Activated naive CD8-positive, alpha-beta T cell (primary cell): Measurements from ENCODE around the gene CLDND1.
A peak's percentile ranks its signal among the peaks of the same experiment; 100 is the strongest.

Experiments used
- H3K27ac Mint-ChIP-seq: one replicate; pipeline ENCODE4 v1.8.0; 2021; ENCODE audit warnings: mixed read lengths
- H3K27me3 Mint-ChIP-seq: one replicate; pipeline ENCODE4 v1.8.0; 2021; ENCODE audit warnings: mixed read lengths
- H3K36me3 Mint-ChIP-seq: one replicate; pipeline ENCODE4 v1.8.0; 2021; ENCODE audit warnings: mixed read lengths
- H3K4me1 Mint-ChIP-seq: one replicate; pipeline ENCODE4 v1.8.0; 2021; ENCODE audit warnings: low read depth, mixed read lengths
- H3K4me3 Mint-ChIP-seq: one replicate; pipeline ENCODE4 v1.8.0; 2021; ENCODE audit warnings: mild to moderate bottlenecking, mixed read lengths
- H3K9me3 Mint-ChIP-seq: one replicate; pipeline ENCODE4 v1.8.0; 2021; ENCODE audit warnings: low read depth, mixed read lengths

CLDND1 gene

DNA sequence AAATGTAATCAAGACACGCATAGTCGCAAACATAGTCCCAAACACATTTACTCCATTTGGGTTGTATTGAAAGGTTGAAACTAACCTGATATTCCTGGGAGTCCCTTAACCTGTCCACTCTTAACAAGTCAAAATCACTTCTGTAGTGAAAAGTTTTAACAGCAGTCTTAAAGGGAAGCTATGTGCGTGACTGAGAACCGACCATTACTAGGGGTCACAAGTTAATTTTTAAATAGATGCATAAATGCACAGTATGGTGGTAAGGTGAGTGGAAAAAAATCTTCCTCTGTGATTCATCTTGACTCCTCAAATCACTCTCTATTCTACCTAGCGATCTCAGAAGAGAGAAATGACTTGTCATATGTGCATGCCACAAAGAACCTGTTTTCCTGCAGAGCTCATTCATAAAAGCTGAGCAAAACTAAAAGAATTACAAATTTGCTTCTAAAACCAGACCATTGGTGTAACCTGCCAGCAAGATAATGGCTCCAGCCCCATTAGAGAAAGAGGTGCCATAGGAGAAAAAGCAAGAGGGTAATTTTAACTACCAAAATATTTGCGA is 13.8 kb upstream of the CLDND1 start:
- peaks cover 30% of the 10 kb centered on the region for H3K4me1 Mint-ChIP-seq
- no peaks in the 10 kb centered on the region for H3K27me3 Mint-ChIP-seq
- peak overlapping the region; percentile 66 for H3K4me3 Mint-ChIP-seq
- H3K9me3 Mint-ChIP-seq: no peaks in the 10 kb centered on the region
- peak overlapping the region; percentile 90 for H3K27ac Mint-ChIP-seq
- peaks cover under 1% of the 10 kb centered on the region for H3K36me3 Mint-ChIP-seq

DNA sequence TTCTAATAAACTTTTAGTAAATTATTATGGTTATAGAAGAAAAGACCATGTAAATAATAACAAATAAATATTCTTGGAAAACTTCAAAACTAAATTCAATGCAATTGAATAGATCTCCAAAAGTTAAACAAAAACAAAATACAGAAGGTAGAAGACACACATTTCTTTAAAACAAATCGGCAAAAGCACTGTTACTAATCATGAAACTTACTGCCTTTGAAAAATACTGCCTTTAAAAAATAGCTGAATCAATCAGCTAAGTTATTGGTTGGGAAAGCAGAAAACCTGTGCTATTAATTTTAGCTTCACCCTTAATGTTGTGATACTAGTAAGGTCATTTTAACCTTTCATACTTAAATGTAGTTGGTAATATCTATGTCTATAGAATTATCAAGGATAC is 12.0 kb upstream of the CLDND1 start:
- no peak overlapping the region for H3K27ac Mint-ChIP-seq
- peaks cover 21% of the 10 kb centered on the region for H3K4me1 Mint-ChIP-seq
- no peaks in the 10 kb centered on the region for H3K27me3 Mint-ChIP-seq
- no peaks in the 10 kb centered on the region for H3K36me3 Mint-ChIP-seq
- H3K4me3 Mint-ChIP-seq: no peak overlapping the region
- H3K9me3 Mint-ChIP-seq: no peaks in the 10 kb centered on the region

DNA sequence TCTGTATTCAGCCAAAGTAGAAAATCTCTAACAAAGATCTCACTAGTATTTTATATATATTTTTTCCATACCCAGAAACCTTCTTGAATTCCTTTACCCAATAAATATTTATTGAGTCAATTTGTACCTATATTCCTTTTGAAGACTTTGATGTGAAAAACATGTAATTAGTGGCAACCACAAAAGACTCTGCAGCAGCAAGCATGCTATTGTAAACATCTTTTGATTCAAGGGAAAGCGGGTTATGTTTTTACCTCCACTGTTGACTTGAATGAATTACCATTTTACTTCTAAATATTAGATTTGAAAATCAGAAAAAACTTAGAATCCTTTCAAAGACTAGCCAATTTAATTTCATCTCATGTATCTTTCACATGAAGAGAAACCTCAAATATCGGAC is 11.5 kb upstream of the CLDND1 start:
- Mint-ChIP-seq H3K9me3 (no peaks in the 10 kb centered on the region), H3K36me3 (no peaks in the 10 kb centered on the region), H3K27me3 (no peaks in the 10 kb centered on the region), H3K4me3 (peak overlapping the region; percentile 24), H3K4me1 (peaks cover 21% of the 10 kb centered on the region), H3K27ac (no peak overlapping the region)

DNA sequence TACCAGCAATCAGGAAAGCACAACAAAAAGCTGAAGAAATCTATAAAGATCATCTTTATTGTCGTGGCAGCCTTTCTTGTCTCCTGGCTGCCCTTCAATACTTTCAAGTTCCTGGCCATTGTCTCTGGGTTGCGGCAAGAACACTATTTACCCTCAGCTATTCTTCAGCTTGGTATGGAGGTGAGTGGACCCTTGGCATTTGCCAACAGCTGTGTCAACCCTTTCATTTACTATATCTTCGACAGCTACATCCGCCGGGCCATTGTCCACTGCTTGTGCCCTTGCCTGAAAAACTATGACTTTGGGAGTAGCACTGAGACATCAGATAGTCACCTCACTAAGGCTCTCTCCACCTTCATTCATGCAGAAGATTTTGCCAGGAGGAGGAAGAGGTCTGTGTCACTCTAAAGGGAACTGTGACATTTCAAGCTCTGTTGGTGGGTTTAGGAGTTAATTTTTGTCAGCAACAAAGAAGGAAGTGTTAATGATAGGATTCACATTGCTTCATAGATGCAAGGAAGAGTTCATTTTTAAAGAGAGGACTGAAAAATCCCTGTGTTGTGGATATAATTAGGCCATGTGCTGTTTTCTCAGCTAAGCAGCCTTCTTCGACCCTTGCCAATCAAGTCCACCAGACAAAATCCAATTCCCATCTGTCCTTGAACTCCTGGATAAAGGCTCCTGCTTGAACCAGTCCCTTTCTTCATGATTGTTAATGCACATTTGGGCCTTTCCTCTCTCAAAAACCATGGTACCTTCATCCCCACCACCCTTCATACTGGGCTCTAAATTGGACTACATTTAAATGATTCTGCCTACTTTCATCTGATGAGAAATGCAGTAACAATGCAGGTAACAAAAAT is 10.2 kb upstream of the CLDND1 start:
- no peaks in the 10 kb centered on the region for H3K27me3 Mint-ChIP-seq
- peaks cover 15% of the 10 kb centered on the region for H3K4me1 Mint-ChIP-seq
- no peak overlapping the region for H3K27ac Mint-ChIP-seq
- no peaks in the 10 kb centered on the region for H3K9me3 Mint-ChIP-seq
- no peaks in the 10 kb centered on the region for H3K36me3 Mint-ChIP-seq
- peak overlapping the region; percentile 24 for H3K4me3 Mint-ChIP-seq

DNA sequence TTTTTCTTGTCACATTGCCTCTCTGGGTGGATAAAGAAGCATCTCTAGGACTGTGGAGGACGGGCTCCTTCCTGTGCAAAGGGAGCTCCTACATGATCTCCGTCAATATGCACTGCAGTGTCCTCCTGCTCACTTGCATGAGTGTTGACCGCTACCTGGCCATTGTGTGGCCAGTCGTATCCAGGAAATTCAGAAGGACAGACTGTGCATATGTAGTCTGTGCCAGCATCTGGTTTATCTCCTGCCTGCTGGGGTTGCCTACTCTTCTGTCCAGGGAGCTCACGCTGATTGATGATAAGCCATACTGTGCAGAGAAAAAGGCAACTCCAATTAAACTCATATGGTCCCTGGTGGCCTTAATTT is 9.6 kb upstream of the CLDND1 start:
- Mint-ChIP-seq H3K27ac (no peak overlapping the region), H3K9me3 (no peaks in the 10 kb centered on the region), H3K4me3 (peak overlapping the region; percentile 27), H3K4me1 (peaks cover 14% of the 10 kb centered on the region), H3K36me3 (no peaks in the 10 kb centered on the region), H3K27me3 (no peaks in the 10 kb centered on the region)

DNA sequence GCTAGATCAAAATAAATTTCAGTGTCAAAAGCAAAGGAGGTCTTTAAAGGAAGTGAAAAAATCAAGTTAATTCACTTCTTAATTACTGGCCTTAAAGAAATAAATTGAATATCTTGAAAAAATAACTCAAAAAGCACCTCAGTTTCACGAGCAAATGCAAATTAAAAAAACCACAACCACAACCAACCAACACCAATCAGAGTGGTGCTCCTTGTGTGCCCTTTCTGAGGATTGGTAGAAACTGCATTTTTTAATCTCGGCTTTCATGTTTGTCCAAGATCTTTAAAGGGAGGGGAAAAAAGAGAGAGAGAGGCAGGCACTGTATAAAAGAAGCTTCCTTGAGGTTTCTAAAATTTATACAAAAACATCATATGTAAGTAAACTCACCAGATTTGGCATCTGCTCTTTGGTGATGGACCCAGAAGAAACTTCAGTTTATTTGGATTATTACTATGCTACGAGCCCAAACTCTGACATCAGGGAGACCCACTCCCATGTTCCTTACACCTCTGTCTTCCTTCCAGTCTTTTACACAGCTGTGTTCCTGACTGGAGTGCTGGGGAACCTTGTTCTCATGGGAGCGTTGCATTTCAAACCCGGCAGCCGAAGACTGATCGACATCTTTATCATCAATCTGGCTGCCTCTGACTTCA is 9.0 kb upstream of the CLDND1 start, which contains the start of gene GPR15:
TSS of gene GPR15 (plus strand) at position 357 of the 653 bp plus-strand sequence. CDS start at position 413, 56 bp downstream.
- Mint-ChIP-seq H3K36me3 (no peaks in the 10 kb centered on the region), H3K4me3 (peak within 1 kb of the TSS; percentile 27), H3K27me3 (no peaks in the 10 kb centered on the region), H3K9me3 (no peaks in the 10 kb centered on the region), H3K27ac (no peak within 1 kb of the TSS), H3K4me1 (peaks cover 9% of the 10 kb centered on the region)

DNA sequence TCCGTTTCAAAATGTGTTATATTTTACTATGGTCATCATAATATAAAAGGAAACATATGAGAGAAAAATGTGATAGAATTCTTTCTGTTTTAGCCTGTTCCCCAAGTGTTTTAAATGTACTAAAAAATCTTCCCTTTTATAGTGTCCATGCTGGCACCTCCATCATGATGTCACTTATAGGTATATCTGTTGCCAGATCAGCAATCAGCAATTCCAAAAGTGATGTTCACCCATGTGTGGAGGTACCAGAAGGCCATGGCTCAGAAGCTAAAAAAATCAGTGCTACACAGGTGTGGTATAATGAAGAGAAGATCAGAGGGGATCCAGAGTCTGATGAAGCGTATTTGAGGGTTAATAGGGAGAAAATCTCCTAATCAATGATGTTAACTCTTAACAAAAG is 8.0 kb upstream of the CLDND1 start:
- no peak overlapping the region for H3K4me3 Mint-ChIP-seq

DNA sequence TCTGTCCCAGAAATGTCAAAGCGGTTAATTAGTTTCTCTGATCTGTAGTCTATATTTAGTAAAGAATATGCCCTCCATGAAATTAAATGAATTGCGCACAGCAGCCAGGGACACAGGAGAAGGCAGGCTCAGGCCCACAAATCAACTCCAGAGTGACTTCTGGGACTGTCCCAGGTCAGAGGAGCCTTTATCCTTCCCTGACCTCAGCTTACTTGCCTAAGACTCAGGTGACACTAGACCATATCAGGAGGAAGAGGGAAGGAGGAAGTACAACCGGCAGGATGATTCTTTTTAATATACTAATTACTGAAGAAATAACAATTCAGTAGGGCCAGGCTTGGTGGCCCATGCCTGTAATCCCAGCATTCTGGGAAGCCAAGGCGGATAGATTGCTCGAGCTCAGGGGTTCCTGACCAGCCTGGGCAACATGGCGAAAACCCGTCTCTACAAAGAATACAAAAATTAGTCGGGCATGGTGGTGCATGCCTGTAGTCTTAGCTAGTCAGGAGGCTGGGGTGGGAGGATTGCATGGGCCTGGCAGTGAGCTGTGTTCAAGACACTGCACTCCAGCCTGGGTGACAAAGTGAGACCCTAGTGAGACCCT is 7.3 kb upstream of the CLDND1 start:
- H3K4me1 Mint-ChIP-seq: peaks cover 3% of the 10 kb centered on the region
- H3K9me3 Mint-ChIP-seq: no peaks in the 10 kb centered on the region
- peak overlapping the region; percentile 61 for H3K4me3 Mint-ChIP-seq
- H3K36me3 Mint-ChIP-seq: no peaks in the 10 kb centered on the region
- no peak overlapping the region for H3K27ac Mint-ChIP-seq
- no peaks in the 10 kb centered on the region for H3K27me3 Mint-ChIP-seq

More for the DNA sequence above, 8.0 kb upstream of the CLDND1 start:
- no peak overlapping the region for H3K27ac Mint-ChIP-seq
- no peaks in the 10 kb centered on the region for H3K27me3 Mint-ChIP-seq
- peaks cover 3% of the 10 kb centered on the region for H3K4me1 Mint-ChIP-seq
- H3K36me3 Mint-ChIP-seq: no peaks in the 10 kb centered on the region
- no peaks in the 10 kb centered on the region for H3K9me3 Mint-ChIP-seq

DNA sequence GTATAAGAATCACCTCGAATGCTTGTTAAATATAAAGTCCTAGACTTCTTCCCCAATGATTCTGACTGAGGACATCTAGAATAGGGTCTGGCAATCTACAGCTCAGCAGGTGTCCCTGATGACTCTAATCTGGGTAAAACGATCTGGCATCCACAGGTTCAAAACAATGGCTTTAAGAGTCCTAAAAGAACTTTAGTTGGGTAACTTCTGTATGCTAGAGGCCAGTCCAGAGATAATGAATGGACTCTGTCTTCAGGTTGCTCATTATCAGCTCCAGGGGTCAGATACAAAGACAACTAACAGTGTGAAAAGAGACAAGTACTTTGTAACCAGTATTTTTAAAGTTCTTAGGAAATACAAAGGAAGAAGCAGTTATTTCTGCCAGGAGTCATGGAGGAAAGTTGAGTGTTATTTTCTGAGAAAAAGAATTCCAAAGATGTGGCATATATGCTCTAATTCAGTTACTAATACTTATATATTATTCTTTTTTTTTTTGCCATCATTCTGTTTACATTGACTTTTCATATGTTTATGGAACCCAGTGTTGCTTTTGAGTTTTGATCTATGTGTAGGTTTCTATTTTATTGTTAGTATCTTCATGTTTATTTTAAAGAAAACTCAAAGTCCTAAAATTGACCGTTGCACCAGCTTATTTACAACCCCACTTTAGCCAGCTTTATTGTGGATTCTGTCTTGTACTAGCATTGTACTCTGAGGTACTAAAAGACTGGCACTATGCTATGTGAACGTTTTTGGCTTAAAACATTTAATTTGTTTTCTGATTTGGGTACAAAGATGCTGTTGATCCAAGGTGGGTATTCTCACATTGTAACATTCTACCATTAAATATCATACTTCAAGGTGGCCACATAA is 6.0 kb upstream of the CLDND1 start:
- Mint-ChIP-seq H3K4me3 (no peak overlapping the region), H3K9me3 (no peaks in the 10 kb centered on the region), H3K27me3 (no peaks in the 10 kb centered on the region), H3K36me3 (no peaks in the 10 kb centered on the region), H3K4me1 (peaks cover 6% of the 10 kb centered on the region), H3K27ac (peak overlapping the region; percentile 1)

DNA sequence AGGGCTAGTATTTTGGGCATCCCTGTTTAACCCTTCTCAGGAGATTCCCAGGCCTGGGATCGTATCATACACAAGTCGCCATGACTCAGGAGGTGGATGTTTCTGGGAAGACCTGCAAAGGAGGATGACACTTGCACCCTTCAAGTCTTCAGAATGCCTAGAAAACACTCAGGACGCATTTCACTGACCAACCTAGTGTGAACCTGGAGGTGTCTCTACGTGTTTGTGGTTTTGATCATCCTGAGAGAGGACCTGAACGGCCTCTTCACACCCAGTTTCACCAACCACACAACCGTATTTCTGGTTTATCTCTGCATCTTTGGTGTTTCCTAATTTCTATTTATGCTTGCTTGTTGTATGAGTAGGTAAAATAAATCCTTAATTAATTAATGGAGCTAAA is 2.8 kb upstream of the CLDND1 start:
- H3K36me3 Mint-ChIP-seq: peaks cover 9% of the 10 kb centered on the region
- H3K27me3 Mint-ChIP-seq: no peaks in the 10 kb centered on the region
- H3K4me1 Mint-ChIP-seq: peaks cover 23% of the 10 kb centered on the region
- H3K4me3 Mint-ChIP-seq: no peak overlapping the region
- H3K9me3 Mint-ChIP-seq: no peaks in the 10 kb centered on the region
- no peak overlapping the region for H3K27ac Mint-ChIP-seq

DNA sequence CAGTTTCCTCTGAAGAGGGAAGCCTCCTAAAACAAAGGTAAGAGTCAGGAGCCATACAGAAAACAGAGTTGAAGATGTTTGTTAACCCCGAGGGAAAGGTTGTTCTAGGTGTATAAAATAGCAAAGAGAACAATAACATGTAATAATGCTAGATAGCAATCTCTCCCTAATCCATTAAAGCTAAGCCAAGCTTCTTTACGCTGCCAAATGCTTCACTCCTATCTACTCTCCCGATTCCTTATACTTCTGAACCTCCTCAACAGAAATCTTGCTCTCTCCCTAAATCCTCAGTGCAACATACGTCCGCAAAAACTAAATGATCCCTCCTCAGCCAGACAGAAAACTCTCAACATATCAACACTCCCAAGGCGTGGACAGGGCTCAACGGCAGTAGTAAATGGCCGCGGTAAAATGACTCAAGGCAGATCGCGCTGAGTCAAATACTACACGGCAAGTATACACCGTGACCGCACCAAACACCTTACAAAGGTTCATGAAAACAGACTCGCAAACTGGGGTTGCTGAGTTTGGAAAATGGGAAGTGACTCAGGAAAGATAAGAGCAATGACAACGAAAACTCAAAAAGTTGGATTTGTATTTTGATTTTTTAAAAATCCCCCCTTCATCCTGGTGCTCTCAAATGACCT is 682 bp downstream of the CLDND1 start:
- peak overlapping the region; percentile 95 for H3K27ac Mint-ChIP-seq
- peak overlapping the region; percentile 95 for H3K4me3 Mint-ChIP-seq
- H3K4me1 Mint-ChIP-seq: peaks cover 55% of the 10 kb centered on the region
- H3K27me3 Mint-ChIP-seq: no peaks in the 10 kb centered on the region
- H3K36me3 Mint-ChIP-seq: peaks cover 25% of the 10 kb centered on the region
- H3K9me3 Mint-ChIP-seq: no peaks in the 10 kb centered on the region

DNA sequence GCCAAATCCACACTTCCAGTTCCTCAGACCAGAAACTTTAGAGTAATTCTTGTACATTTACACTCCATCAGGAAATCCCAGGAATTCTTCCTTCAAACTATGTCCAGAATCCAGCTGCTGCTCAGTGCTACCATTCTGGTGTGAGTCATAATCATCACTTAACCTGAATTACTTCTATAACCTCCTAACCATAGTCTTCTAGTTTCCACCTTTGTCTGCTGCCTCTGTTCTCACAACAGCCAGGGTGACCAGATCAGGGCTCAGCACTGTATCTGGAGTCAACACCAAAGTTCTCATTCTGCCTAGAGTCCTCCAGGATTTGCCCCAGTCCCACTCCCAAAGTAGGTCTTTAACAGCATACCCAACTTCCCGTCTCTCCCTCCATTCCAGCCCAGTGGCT is 3.4 kb downstream of the CLDND1 start:
- H3K4me1 Mint-ChIP-seq: peaks cover 73% of the 10 kb centered on the region
- peaks cover 33% of the 10 kb centered on the region for H3K36me3 Mint-ChIP-seq
- no peaks in the 10 kb centered on the region for H3K9me3 Mint-ChIP-seq
- peak overlapping the region; percentile 95 for H3K4me3 Mint-ChIP-seq
- no peaks in the 10 kb centered on the region for H3K27me3 Mint-ChIP-seq
- H3K27ac Mint-ChIP-seq: peak overlapping the region; percentile 95

DNA sequence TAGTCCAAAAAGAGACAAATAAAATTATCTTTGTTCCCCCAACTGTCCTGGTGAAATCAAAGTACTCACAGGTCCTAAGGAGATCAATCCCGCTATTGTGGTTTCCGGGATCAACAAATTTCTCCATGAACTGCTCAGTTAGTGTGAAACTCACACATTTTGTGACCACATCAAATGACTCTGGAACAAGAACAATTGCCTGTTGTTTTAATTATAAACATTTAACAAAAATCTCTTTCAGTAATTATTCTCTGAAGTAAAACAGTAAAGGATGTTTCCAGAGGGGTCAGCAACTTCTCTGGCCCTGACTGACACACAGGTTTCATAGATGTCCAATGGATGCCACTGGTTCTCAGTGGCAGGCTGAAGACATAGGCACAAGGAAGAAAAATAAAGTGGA is 3.9 kb downstream of the CLDND1 start:
- Mint-ChIP-seq H3K9me3 (no peaks in the 10 kb centered on the region), H3K4me1 (peaks cover 74% of the 10 kb centered on the region), H3K27me3 (no peaks in the 10 kb centered on the region), H3K27ac (peak overlapping the region; percentile 95), H3K36me3 (peaks cover 34% of the 10 kb centered on the region), H3K4me3 (peak overlapping the region; percentile 95)

DNA sequence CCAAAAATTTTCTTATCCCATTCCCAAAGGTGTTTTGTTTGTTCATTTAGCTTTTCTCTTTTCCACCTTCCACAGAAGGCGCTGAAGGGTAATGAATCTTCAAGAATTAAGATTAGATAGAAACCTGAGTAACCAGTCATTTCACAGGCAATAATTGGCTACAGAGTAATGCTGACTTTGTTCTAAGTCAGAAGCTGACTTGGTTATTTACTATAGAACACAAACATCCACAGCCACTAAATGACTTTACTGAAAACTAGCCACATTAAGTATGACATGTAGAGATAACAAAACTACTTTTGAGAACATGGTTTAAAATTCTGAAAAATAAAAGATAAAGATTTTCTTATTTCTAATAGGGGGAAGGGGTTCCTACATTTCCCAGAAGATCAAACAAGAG is 7.8 kb downstream of the CLDND1 start:
- Mint-ChIP-seq H3K4me1 (peaks cover 54% of the 10 kb centered on the region), H3K27ac (no peak overlapping the region), H3K36me3 (peaks cover 39% of the 10 kb centered on the region)

More for the DNA sequence above, 7.8 kb downstream of the CLDND1 start:
- Mint-ChIP-seq H3K9me3 (no peaks in the 10 kb centered on the region), H3K27me3 (no peaks in the 10 kb centered on the region), H3K4me3 (no peak overlapping the region)
